Stimulated activated CD8-positive, alpha-beta memory T cell treated with anti-CD3 and anti-CD28 coated beads, Interleukin-2, amount 100 ng/mL, for 1 hour (primary cell): ENCODE results near the gene INO80C.
"Not testable (repeated sequence)": the region's sequence is repeated elsewhere in the genome, so short reads cannot be mapped to it uniquely, and the experiment has no call there.

Source experiments
- DNase-seq, 2 donors: peaks; one replicate each; pipeline ENCODE4 v3.0.0-alpha.2; 2020; ENCODE audit warnings: low read depth in 2 of 2

INO80C gene

GRCh38 chr18:35489281-35489680 is 8.5 kb downstream of the INO80C start:
- DNase-seq: not testable (repeated sequence)

- DNase-seq: not testable (repeated sequence)
These were observed 9.4 kb downstream of the INO80C start for GRCh38 chr18:35488396-35488795.

- DNase-seq: not testable (repeated sequence)
These were observed 10.2 kb downstream of the INO80C start for GRCh38 chr18:35487525-35487924.

- no peak for DNase-seq
These were observed 11.9 kb downstream of the INO80C start for GRCh38 chr18:35485852-35486251.

GRCh38 chr18:35484034-35484433 is 13.7 kb downstream of the INO80C start:
- DNase-seq: no peak

GRCh38 chr18:35481960-35482366 is 15.8 kb downstream of the INO80C start:
- DNase-seq: no peak

GRCh38 chr18:35479911-35480586 is 17.7 kb downstream of the INO80C start:
- DNase-seq: no peak

- DNase-seq: no peak
These were observed 19.0 kb downstream of the INO80C start for GRCh38 chr18:35478520-35479435.

GRCh38 chr18:35477974-35478373 is 19.8 kb downstream of the INO80C start:
- no peak for DNase-seq

GRCh38 chr18:35477497-35477896 is 20.3 kb downstream of the INO80C start:
- DNase-seq: no peak

- no peak for DNase-seq
These were observed 22.9 kb downstream of the INO80C start for GRCh38 chr18:35474884-35475283.

GRCh38 chr18:35473562-35473961 is 24.2 kb downstream of the INO80C start:
- DNase-seq: no peak

GRCh38 chr18:35470435-35470834 is 27.3 kb downstream of the INO80C start:
- no peak for DNase-seq

GRCh38 chr18:35469725-35470124 is 28.0 kb downstream of the INO80C start:
- DNase-seq: no peak

- no peak for DNase-seq
These were observed 29.0 kb downstream of the INO80C start for GRCh38 chr18:35468711-35469110.

GRCh38 chr18:35467624-35468016 is 30.1 kb downstream of the INO80C start:
- DNase-seq: no peak

GRCh38 chr18:35466815-35467623 is 30.7 kb downstream of the INO80C start:
- DNase-seq: no peak

GRCh38 chr18:35466334-35466733 is 31.4 kb downstream of the INO80C start:
- no peak for DNase-seq

GRCh38 chr18:35465329-35465728 is 32.4 kb downstream of the INO80C start:
- DNase-seq: no peak

GRCh38 chr18:35464831-35465279 is 32.9 kb downstream of the INO80C start:
- no peak for DNase-seq

GRCh38 chr18:35463827-35464226 is 33.9 kb downstream of the INO80C start:
- no peak for DNase-seq

GRCh38 chr18:35463050-35463449 is 34.7 kb downstream of the INO80C start:
- no peak for DNase-seq
